Activated CD8-positive, alpha-beta memory T cell treated with anti-CD3 and anti-CD28 coated beads, Interleukin-2, amount 50 U/mL, for 1 hour (primary cell): Measurements from ENCODE around the gene USP22.

Experiments
- DNase-seq: peaks from one replicate; pipeline ENCODE4 v3.0.0-alpha.2; 2020; ENCODE audit errors: extremely low read depth

Gene USP22

GRCh38 chr17:21046216-21046615, 3.4 kb upstream of the USP22 start:
- no peak for DNase-seq

GRCh38 chr17:21044971-21045370, 2.2 kb upstream of the USP22 start:
- DNase-seq = no peak

GRCh38 chr17:21043296-21044232, 753 bp upstream of the USP22 start:
- peak; percentile 91 for DNase-seq

GRCh38 chr17:21041741-21042457, 912 bp downstream of the USP22 start:
- DNase-seq = no peak

GRCh38 chr17:21039839-21040575, 2.8 kb downstream of the USP22 start:
- no peak for DNase-seq

- no peak for DNase-seq
These were observed 5.6 kb downstream of the USP22 start for GRCh38 chr17:21037117-21037803.

GRCh38 chr17:21036361-21036881, 6.4 kb downstream of the USP22 start:
- no peak for DNase-seq

GRCh38 chr17:21035406-21035805, 7.4 kb downstream of the USP22 start:
- DNase-seq = no peak

GRCh38 chr17:21034340-21035235, 8.2 kb downstream of the USP22 start:
- no peak for DNase-seq

- DNase-seq = no peak
These were observed 9.5 kb downstream of the USP22 start for GRCh38 chr17:21033350-21033749.

GRCh38 chr17:21031756-21032396, 10.9 kb downstream of the USP22 start:
- DNase-seq = no peak

- no peak for DNase-seq
These were observed 12.4 kb downstream of the USP22 start for GRCh38 chr17:21030375-21030774.

GRCh38 chr17:21029515-21029914, 13.3 kb downstream of the USP22 start:
- no peak for DNase-seq

- no peak for DNase-seq
These were observed 13.8 kb downstream of the USP22 start for GRCh38 chr17:21029036-21029435.

GRCh38 chr17:21028192-21028591, 14.6 kb downstream of the USP22 start:
- DNase-seq = no peak

GRCh38 chr17:21027031-21027430, 15.8 kb downstream of the USP22 start:
- no peak for DNase-seq

GRCh38 chr17:21025451-21025850, 17.4 kb downstream of the USP22 start:
- no peak for DNase-seq

GRCh38 chr17:21024024-21024423, 18.8 kb downstream of the USP22 start:
- no peak for DNase-seq

GRCh38 chr17:21021208-21021803, 21.5 kb downstream of the USP22 start:
- DNase-seq = no peak
